Measurements from ENCODE around the gene CFAP77. TPM values are rescaled to one million over a fixed set of nuclear protein-coding genes. Genes with fewer than 3 reads are reported as not detected.
"Not testable (repeated sequence)": the region's sequence is repeated elsewhere in the genome, so short reads cannot be mapped to it uniquely, and the experiment has no call there.

Gene CFAP77
- total RNA-seq, 2 experiments from 2014 or later: not detected

- Mint-ChIP-seq H3K27me3 (no peaks in the 10 kb centered on the region), H3K4me3 (no peak overlapping the region), H3K9me3 (no peaks in the 10 kb centered on the region), H3K27ac (no peak overlapping the region), H3K36me3 (ENCODE audit: low read depth) (peaks cover 4% of the 10 kb centered on the region), H3K4me1 (ENCODE audit: low read depth) (peaks cover 7% of the 10 kb centered on the region)
- ATAC-seq: no peak
- POLR2A ChIA-PET: interaction anchor here (0.6 to 1.3 kb wide), 2 partner anchors 13 to 37 kb away, joined by 3 to 8 read pairs; partner anchors contain the start of gene SETX
- CTCF ChIA-PET: interaction anchor here (1.6 kb wide), 1 partner anchor 99 kb away, joined by 3 read pairs; no protein-coding TSS in a partner anchor
- intact Hi-C loops (cut with micrococcal nuclease): no loop called here
- no peak for DNase-seq
- no peak for TF ChIP-seq CTCF (IDR thresholded peaks at IDR 0.05)
Observed at GRCh38 chr9:132367613-132368313, 42.2 kb upstream of the CFAP77 start.

GRCh38 chr9:132369421-132369820 is 40.6 kb upstream of the CFAP77 start:
- TF ChIP-seq CTCF (IDR thresholded peaks at IDR 0.05): no peak
- Mint-ChIP-seq H3K4me3 (no peak overlapping the region), H3K36me3 (ENCODE audit: low read depth) (peaks cover 9% of the 10 kb centered on the region), H3K4me1 (ENCODE audit: low read depth) (peaks cover 16% of the 10 kb centered on the region), H3K27me3 (no peaks in the 10 kb centered on the region), H3K9me3 (no peaks in the 10 kb centered on the region), H3K27ac (no peak overlapping the region)
- ChIA-PET POLR2A (interaction anchor here (0.7 kb wide), 1 partner anchor 222 kb away, joined by 3 read pairs; no protein-coding TSS in a partner anchor), CTCF (no interaction called here)
- ATAC-seq (no peak), DNase-seq (no peak)
- intact Hi-C loops (cut with micrococcal nuclease): no loop called here

GRCh38 chr9:132370592-132370991 is 39.4 kb upstream of the CFAP77 start:
- intact Hi-C loops (cut with micrococcal nuclease): no loop called here
- ATAC-seq (no peak), DNase-seq (no peak)
- no peak for TF ChIP-seq CTCF (IDR thresholded peaks at IDR 0.05)
- no peak overlapping the region for H3K4me3 Mint-ChIP-seq
- ChIA-PET POLR2A (no interaction called here), CTCF (no interaction called here)
- H3K4me1 Mint-ChIP-seq (ENCODE audit: low read depth): peaks cover 16% of the 10 kb centered on the region
- H3K9me3 Mint-ChIP-seq: no peaks in the 10 kb centered on the region
- no peaks in the 10 kb centered on the region for H3K27me3 Mint-ChIP-seq
- H3K36me3 Mint-ChIP-seq (ENCODE audit: low read depth): peaks cover 14% of the 10 kb centered on the region
- no peak overlapping the region for H3K27ac Mint-ChIP-seq

GRCh38 chr9:132372177-132373095 is 37.6 kb upstream of the CFAP77 start:
- ChIA-PET CTCF (interaction anchor here (1.5 kb wide), 1 partner anchor 10 kb away, joined by 4 read pairs; no protein-coding TSS in a partner anchor), POLR2A (interaction anchor here (0.8 to 1.7 kb wide), 5 partner anchors 8 to 21 kb away, joined by 3 to 9 read pairs (median 6); partner anchors contain the start of gene SETX)
- intact Hi-C loops (cut with micrococcal nuclease): no loop called here
- Mint-ChIP-seq H3K9me3 (no peaks in the 10 kb centered on the region), H3K27ac (peak overlapping the region; percentile 77), H3K4me1 (ENCODE audit: low read depth) (peaks cover 16% of the 10 kb centered on the region), H3K27me3 (no peaks in the 10 kb centered on the region), H3K36me3 (ENCODE audit: low read depth) (peaks cover 14% of the 10 kb centered on the region), H3K4me3 (no peak overlapping the region)
- ATAC-seq (peak; percentile 23), DNase-seq (no peak)
- no peak for TF ChIP-seq CTCF (IDR thresholded peaks at IDR 0.05)

- H3K27ac Mint-ChIP-seq; H3K27me3 Mint-ChIP-seq; H3K9me3 Mint-ChIP-seq; ATAC-seq; POLR2A ChIA-PET; intact Hi-C loops (cut with micrococcal nuclease); H3K4me3 Mint-ChIP-seq; DNase-seq; CTCF ChIA-PET: not testable (repeated sequence)
- peaks cover 23% of the 10 kb centered on the region for H3K36me3 Mint-ChIP-seq (ENCODE audit: low read depth)
- peaks cover 21% of the 10 kb centered on the region for H3K4me1 Mint-ChIP-seq (ENCODE audit: low read depth)
Observed at GRCh38 chr9:132377769-132378168, 32.2 kb upstream of the CFAP77 start.

- CTCF ChIA-PET; ATAC-seq; H3K27me3 Mint-ChIP-seq; DNase-seq; intact Hi-C loops (cut with micrococcal nuclease); H3K27ac Mint-ChIP-seq; H3K4me3 Mint-ChIP-seq; H3K9me3 Mint-ChIP-seq: not testable (repeated sequence)
- Mint-ChIP-seq H3K36me3 (ENCODE audit: low read depth) (peaks cover 25% of the 10 kb centered on the region), H3K4me1 (ENCODE audit: low read depth) (peaks cover 20% of the 10 kb centered on the region)
- POLR2A ChIA-PET: interaction anchor here (1.2 kb wide), 1 partner anchor 28 kb away, joined by 3 read pairs; no protein-coding TSS in a partner anchor
Observed at GRCh38 chr9:132378416-132378815, 31.6 kb upstream of the CFAP77 start.

Measured in activated CD8-positive, alpha-beta T cell treated with anti-CD3 and anti-CD28 coated beads for 36 hours (primary cell).